Subcutaneous abdominal adipose tissue (tissue), 5 donors: Measurements from ENCODE around the gene BPIFA3.
"Not testable (repeated sequence)": the region's sequence is repeated elsewhere in the genome, so short reads cannot be mapped to it uniquely, and the experiment has no call there.

ENCODE experiments used
- H3K27ac ChIP-seq: one replicate; pipeline ENCODE4 v1.7.0; 2013; ENCODE audit warnings: low read depth, mild to moderate bottlenecking, inconsistent platforms, low read length, moderate library complexity
- H3K27me3 ChIP-seq, 5 donors: one replicate each; pipeline ENCODE4 v1.7.0; 2013; ENCODE audit warnings: low read length in 5 of 5, inconsistent platforms in 1 of 5; ENCODE audit not compliant: control insufficient read depth in 5 of 5, insufficient read depth in 4 of 5
- H3K36me3 ChIP-seq, 5 donors: one replicate each; pipeline ENCODE4 v1.7.0; 2013; ENCODE audit warnings: low read length in 5 of 5; ENCODE audit not compliant: control insufficient read depth in 5 of 5, insufficient read depth in 5 of 5
- H3K4me1 ChIP-seq, 5 donors: one replicate each; pipeline ENCODE4 v1.7.0; 2013; ENCODE audit warnings: low read length in 5 of 5, mild to moderate bottlenecking in 3 of 5, moderate library complexity in 1 of 5; ENCODE audit not compliant: control insufficient read depth in 5 of 5, insufficient read depth in 5 of 5
- H3K4me3 ChIP-seq, 5 donors: one replicate each; pipeline ENCODE4 v1.7.0; 2013; ENCODE audit warnings: low read length in 5 of 5, low read depth in 1 of 5
- H3K9ac ChIP-seq, 5 donors: one replicate each; pipeline ENCODE4 v1.7.0; 2013; ENCODE audit warnings: low read length in 5 of 5, mild to moderate bottlenecking in 4 of 5, moderate library complexity in 3 of 5
- H3K9me3 ChIP-seq, 5 donors: one replicate each; pipeline ENCODE4 v1.7.0; 2013; ENCODE audit warnings: low read length in 5 of 5; ENCODE audit not compliant: control insufficient read depth in 5 of 5
- donor health status: healthy.
- donor health status: healthy.
- donor health status: healthy.
- donor health status: healthy.
- donor health status: healthy.

The BPIFA3 gene

GRCh38 chr20:33183312-33183711, 33.8 kb upstream of the BPIFA3 start:
- Histone ChIP-seq H3K27ac (no peak overlapping the region), H3K9ac (no peak overlapping the region), H3K27me3 (no peaks in the 10 kb centered on the region), H3K36me3 (no peaks in the 10 kb centered on the region), H3K9me3 (peaks cover 0 to 7% (median 6%) of the 10 kb centered on the region in 5 donors), H3K4me3 (no peak overlapping the region), H3K4me1 (no peaks in the 10 kb centered on the region)

- not testable (repeated sequence) for H3K27ac ChIP-seq, H3K4me3 ChIP-seq
These were observed 32.0 kb upstream of the BPIFA3 start for GRCh38 chr20:33185031-33185590.

DNA sequence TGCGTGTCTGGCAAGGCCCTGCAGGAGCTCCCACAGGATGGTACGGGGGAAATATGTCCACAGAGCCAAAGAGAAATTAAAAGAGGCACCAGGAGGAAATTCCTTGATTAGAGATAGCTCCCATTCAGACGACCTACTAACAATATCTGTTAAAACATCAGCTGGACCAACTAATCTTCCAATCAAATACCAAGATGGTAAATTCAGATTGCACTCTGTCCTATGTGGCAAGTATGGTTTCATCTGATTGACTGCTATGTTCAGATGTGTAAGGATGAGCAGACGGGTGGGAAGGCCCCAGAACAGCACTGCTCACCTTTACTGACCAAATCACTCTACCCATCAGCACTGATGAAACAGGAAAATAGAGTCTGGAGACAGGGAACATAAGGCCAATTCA, 29.7 kb upstream of the BPIFA3 start:
- Histone ChIP-seq H3K4me3 (no peak overlapping the region), H3K4me1 (no peaks in the 10 kb centered on the region), H3K36me3 (no peaks in the 10 kb centered on the region), H3K9ac (no peak overlapping the region), H3K27ac (no peak overlapping the region), H3K9me3 (peaks cover 0 to 7% (median 6%) of the 10 kb centered on the region in 5 donors), H3K27me3 (peaks cover 0 to 13% (median 3%) of the 10 kb centered on the region in 5 donors)

More at GRCh38 chr20:33185031-33185590, 32.0 kb upstream of the BPIFA3 start:
- H3K9me3 ChIP-seq, H3K9ac ChIP-seq, H3K4me1 ChIP-seq, H3K27me3 ChIP-seq, H3K36me3 ChIP-seq: not testable (repeated sequence)

DNA sequence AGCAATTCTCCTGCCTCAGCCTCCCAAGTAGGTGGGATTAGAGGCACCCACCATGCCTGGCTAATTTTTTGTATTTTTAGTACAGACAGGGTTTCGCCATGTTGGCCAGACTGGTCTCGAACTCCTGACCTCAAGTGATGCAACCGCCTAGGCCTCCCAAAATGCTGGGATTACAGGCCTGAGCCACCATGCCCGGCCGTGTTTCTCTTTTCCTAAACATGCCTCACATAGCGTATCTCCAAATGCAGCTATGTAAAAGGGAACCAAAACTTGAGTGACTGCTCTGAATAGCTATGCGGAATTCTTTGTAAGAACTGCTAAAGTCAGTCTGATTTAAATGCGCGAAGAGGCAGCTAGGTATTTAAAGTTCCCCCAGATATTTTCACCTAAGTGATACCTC, 28.7 kb upstream of the BPIFA3 start:
- no peak overlapping the region for H3K4me3 ChIP-seq
- no peak overlapping the region for H3K27ac ChIP-seq
- H3K4me1 ChIP-seq: no peaks in the 10 kb centered on the region
- H3K9ac ChIP-seq: no peak overlapping the region
- H3K27me3 ChIP-seq: peaks cover 0 to 13% (median 3%) of the 10 kb centered on the region in 5 donors
- H3K9me3 ChIP-seq: peaks cover 0 to 2% (median under 1%) of the 10 kb centered on the region in 5 donors
- no peaks in the 10 kb centered on the region for H3K36me3 ChIP-seq

DNA sequence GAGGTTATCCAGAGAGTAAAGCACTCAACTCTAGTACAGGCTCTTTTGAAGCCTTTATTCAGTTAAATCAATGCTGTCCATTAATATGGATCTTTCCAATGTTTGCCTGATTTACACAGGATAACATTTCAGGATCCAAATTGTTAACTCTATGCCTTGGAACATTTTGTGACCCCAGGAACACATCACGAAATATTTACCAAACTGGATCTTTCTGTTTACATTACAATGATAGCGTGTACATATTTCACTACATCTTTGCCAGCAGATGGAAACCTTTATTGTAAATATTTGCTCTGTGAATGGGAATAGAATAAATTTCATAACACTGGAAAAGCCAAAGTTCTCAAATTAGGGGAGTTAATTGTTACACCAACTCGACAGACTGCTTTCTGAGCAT, 25.7 kb upstream of the BPIFA3 start:
- Histone ChIP-seq H3K27me3 (peaks cover 0 to 13% (median 3%) of the 10 kb centered on the region in 5 donors), H3K27ac (no peak overlapping the region), H3K4me3 (no peak overlapping the region), H3K9me3 (no peaks in the 10 kb centered on the region), H3K9ac (no peak overlapping the region), H3K4me1 (no peaks in the 10 kb centered on the region), H3K36me3 (no peaks in the 10 kb centered on the region)

GRCh38 chr20:33191955-33192354, 25.2 kb upstream of the BPIFA3 start:
- no peak overlapping the region for H3K4me3 ChIP-seq
- H3K36me3 ChIP-seq: no peaks in the 10 kb centered on the region
- H3K9me3 ChIP-seq: no peaks in the 10 kb centered on the region
- no peaks in the 10 kb centered on the region for H3K4me1 ChIP-seq
- H3K27me3 ChIP-seq: peaks cover 0 to 13% (median 3%) of the 10 kb centered on the region in 5 donors
- H3K27ac ChIP-seq: no peak overlapping the region
- no peak overlapping the region for H3K9ac ChIP-seq

- Histone ChIP-seq H3K4me3 (no peak overlapping the region), H3K27me3 (peaks cover 0 to 13% (median 6%) of the 10 kb centered on the region in 5 donors), H3K36me3 (no peaks in the 10 kb centered on the region), H3K27ac (no peak overlapping the region), H3K4me1 (no peaks in the 10 kb centered on the region), H3K9me3 (no peaks in the 10 kb centered on the region), H3K9ac (no peak overlapping the region)
These were observed 24.1 kb upstream of the BPIFA3 start for GRCh38 chr20:33192912-33193501.

DNA sequence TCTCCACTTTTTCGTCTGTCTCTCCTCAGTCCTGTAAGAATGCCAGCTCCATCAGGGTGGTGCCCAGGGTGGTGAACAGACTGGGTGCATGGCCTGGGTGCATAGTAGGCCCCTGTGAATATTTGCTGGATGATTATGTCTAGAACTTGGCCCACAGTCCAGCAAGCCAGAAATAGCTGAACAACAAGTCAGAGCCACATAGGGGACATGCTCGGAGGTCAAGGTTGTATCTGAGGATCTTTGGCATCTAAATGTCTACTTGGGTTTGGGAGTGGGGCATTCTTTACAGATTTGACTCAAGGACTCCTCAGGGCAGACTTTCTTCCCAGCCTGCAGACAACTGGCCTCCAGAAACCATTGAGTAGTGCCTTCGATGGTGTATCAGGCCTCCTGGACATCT, 18.1 kb upstream of the BPIFA3 start:
- Histone ChIP-seq H3K4me3 (no peak overlapping the region), H3K9me3 (no peaks in the 10 kb centered on the region), H3K36me3 (no peaks in the 10 kb centered on the region), H3K4me1 (no peaks in the 10 kb centered on the region), H3K27me3 (peaks cover 0 to 12% (median 3%) of the 10 kb centered on the region in 5 donors), H3K27ac (no peak overlapping the region), H3K9ac (no peak overlapping the region)

GRCh38 chr20:33202451-33202850, 14.7 kb upstream of the BPIFA3 start:
- Histone ChIP-seq H3K9ac (no peak overlapping the region), H3K4me3 (no peak overlapping the region), H3K27ac (no peak overlapping the region), H3K9me3 (no peaks in the 10 kb centered on the region), H3K4me1 (no peaks in the 10 kb centered on the region), H3K27me3 (peaks cover 2 to 12% (median 2%) of the 10 kb centered on the region in 5 donors), H3K36me3 (no peaks in the 10 kb centered on the region)

DNA sequence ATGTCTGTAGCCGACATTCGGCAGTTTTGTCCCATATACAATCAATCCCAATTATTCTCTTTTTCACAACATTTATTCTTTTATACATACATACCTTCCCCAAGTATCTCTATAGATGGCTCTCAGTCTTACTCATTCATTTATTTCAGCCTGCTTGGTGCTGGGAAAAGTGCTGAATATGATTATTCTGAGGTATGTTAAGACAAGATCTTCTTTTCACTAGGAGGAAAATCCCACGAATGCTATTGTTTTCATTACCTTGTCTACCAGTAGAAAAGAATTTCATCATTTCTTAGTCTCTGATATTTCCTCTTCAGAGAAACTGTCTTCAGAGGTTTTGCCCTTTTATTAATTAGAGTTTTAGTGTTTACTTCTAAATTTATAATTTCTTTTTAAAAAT, 13.7 kb upstream of the BPIFA3 start:
- H3K4me1 ChIP-seq: no peaks in the 10 kb centered on the region
- peaks cover 0 to 12% (median 2%) of the 10 kb centered on the region in 5 donors for H3K27me3 ChIP-seq
- no peaks in the 10 kb centered on the region for H3K9me3 ChIP-seq
- H3K27ac ChIP-seq: no peak overlapping the region
- H3K36me3 ChIP-seq: no peaks in the 10 kb centered on the region
- no peak overlapping the region for H3K4me3 ChIP-seq
- H3K9ac ChIP-seq: no peak overlapping the region
